ENCODE measurements around the gene PDPN.

DNA sequence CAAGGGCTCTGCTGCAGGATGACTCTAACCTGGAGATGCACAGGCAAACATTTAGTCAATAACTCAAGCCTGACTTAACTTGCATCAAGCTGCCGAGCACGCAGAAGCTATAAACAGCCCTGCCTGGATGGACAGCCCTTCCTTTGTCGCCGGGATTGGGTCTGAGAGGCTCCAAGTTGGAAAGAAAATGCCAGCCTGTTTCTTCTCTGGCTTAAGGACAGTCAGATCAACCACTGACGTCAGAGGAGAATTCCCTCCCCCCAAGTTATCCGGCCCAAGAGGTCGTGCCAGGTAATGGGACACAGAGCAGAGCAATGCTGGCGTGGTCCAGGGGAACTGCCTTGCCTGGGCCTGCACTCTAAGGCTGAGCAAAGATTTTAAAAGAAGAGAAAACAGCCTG lies 42.8 kb upstream of the PDPN start:
- TF ChIP-seq POLR2A (IDR thresholded peaks at IDR 0.05; ENCODE audit: low read depth, low read length), result no peak
- TF ChIP-seq, protein P1, sequence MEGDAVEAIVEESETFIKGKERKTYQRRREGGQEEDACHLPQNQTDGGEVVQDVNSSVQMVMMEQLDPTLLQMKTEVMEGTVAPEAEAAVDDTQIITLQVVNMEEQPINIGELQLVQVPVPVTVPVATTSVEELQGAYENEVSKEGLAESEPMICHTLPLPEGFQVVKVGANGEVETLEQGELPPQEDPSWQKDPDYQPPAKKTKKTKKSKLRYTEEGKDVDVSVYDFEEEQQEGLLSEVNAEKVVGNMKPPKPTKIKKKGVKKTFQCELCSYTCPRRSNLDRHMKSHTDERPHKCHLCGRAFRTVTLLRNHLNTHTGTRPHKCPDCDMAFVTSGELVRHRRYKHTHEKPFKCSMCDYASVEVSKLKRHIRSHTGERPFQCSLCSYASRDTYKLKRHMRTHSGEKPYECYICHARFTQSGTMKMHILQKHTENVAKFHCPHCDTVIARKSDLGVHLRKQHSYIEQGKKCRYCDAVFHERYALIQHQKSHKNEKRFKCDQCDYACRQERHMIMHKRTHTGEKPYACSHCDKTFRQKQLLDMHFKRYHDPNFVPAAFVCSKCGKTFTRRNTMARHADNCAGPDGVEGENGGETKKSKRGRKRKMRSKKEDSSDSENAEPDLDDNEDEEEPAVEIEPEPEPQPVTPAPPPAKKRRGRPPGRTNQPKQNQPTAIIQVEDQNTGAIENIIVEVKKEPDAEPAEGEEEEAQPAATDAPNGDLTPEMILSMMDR (conservative IDR thresholded peaks at IDR 0.05; ENCODE audit: low read depth, low read length), result no peak

Data from IMR-90 (cell line).